GM12891 (cell line): ENCODE data around the gene ANKFN1.

Experiments used
- POLR2A ChIP-seq: IDR thresholded peaks from 2 replicates; pipeline ENCODE4 v1.6.1; 2011; ENCODE audit warnings: low read depth, low read length, control low read depth
- POLR2AphosphoS5 ChIP-seq: IDR thresholded peaks from 2 replicates; pipeline ENCODE4 v1.6.1; 2011; ENCODE audit warnings: low read depth, low read length, control low read depth

- TF ChIP-seq POLR2A (no peak), POLR2AphosphoS5 (no peak)
Measured at GRCh38 chr17:56499799-56500388, 346.6 kb downstream of the ANKFN1 start.
